Psoas muscle (tissue), 8 donors: ENCODE measurements around the gene TAF10. TPM values are rescaled to one million over a fixed set of nuclear protein-coding genes. Genes with fewer than 3 reads are reported as not detected.

Source experiments
- ATAC-seq, 4 donors: fragments of 200-7000 bp; cut with Tn5 transposase; one replicate each; pipeline ENCODE4 v1.9.1; 2020; ENCODE audit warnings: moderate library complexity in 3 of 4, mild to moderate bottlenecking in 2 of 4
- DNase-seq, 2 donors: peaks; one replicate each; pipeline ENCODE4 v3.0.0-alpha.2; 2020
- H3K27ac ChIP-seq: fragments of 200-600 bp; one replicate; pipeline ENCODE4 v1.8.0; 2022
- H3K27me3 ChIP-seq, 3 donors: fragments of 200-600 bp in 1 of 3; one replicate each; pipeline versions ENCODE4 v1.6.1 to v1.8.0; 2013 to 2022; ENCODE audit warnings: low read length in 2 of 3, mild to moderate bottlenecking in 2 of 3, moderate library complexity in 1 of 3; ENCODE audit not compliant: insufficient read depth in 3 of 3
- H3K36me3 ChIP-seq, 2 donors: fragments of 200-600 bp in 1 of 2; one replicate each; pipeline versions ENCODE4 v1.6.1 to v1.8.0; 2013 to 2022; ENCODE audit warnings: low read depth in 1 of 2, mild to moderate bottlenecking in 1 of 2, moderate library complexity in 1 of 2; ENCODE audit not compliant: insufficient read depth in 1 of 2
- H3K4me1 ChIP-seq: fragments of 200-600 bp; one replicate; pipeline ENCODE4 v1.8.0; 2022
- H3K4me3 ChIP-seq: fragments of 200-600 bp; one replicate; pipeline ENCODE4 v1.8.0; 2022; ENCODE audit warnings: mild to moderate bottlenecking
- H3K9me3 ChIP-seq: fragments of 200-600 bp; one replicate; pipeline ENCODE4 v1.8.0; 2022
- CTCF ChIP-seq: fragments of 200-600 bp; IDR thresholded peaks from one replicate; pipeline ENCODE4 v1.8.0; 2022; ENCODE audit warnings: antibody characterized with exemption
- WGBS, 3 donors: extraction: QIAGEN DNeasy Blood & Tissue Kit; methylation state at CpG; one replicate each; pipeline versions ENCODE4 v1.1.6 to v1.1.7; 2013; 5-methylcytosine and 5-hydroxymethylcytosine counted together
- intact Hi-C, 2 donors: fragments of 100-400 bp; cut with DNase I; formaldehyde crosslinking; loops; one replicate each; pipeline versions ENCODE4 v1.11.0 to v1.14.2; 2022
- polyA plus RNA-seq, 3 donors: library from polyadenylated mRNA; stranded (reverse); fragments of 200-250 nt; gene quantifications; one replicate each; pipeline ENCODE4 v1.2.3, GENCODE V29; 2013
- total RNA-seq, 4 donors: library from RNA; stranded (reverse); fragmentation: NEBNext Ultra II Directional in 2 of 4; extraction: Animal tissue kit (Norgen Biotek cat#: 25700) in 2 of 4; gene quantifications; one replicate each; pipeline versions ENCODE4 v1.2.1 to v1.2.4, GENCODE V29; 2021 to 2023
- donor health status: healthy with polysubstance abuse.
- donor health status: DM: no; HTN: no; CAD: no; lungs with moderate emphysema.
- donor health status: Bipolar disorder and iron deficiency.
- donor health status: healthy.
- donor health status: DM: yes; HTN: yes; CAD: no.
- donor health status: DM: no; HTN: no; CAD: no.
- donor health status: DM: no; HTN: no; CAD: no.
- donor health status: DM: yes; HTN: yes; CAD: no.

TAF10 gene
- total and polyA plus RNA-seq, 7 donors: 67.0 to 119 (median 80.3) TPM

GRCh38 chr11:6623391-6624363, 11.7 kb upstream of the TAF10 start:
- intact Hi-C loops: no loop called here

GRCh38 chr11:6622261-6623171, 10.5 kb upstream of the TAF10 start:
- 85 to 87% (median 86%) methylated on average over 24 of the region's 24 CpGs for WGBS, 3 donors
- no peak for TF ChIP-seq CTCF
- Histone ChIP-seq H3K9me3 (no peaks in the 10 kb centered on the region), H3K27me3 (no peaks in the 10 kb centered on the region), H3K4me1 (peaks cover 20% of the 10 kb centered on the region), H3K27ac (no peak overlapping the region), H3K36me3 (peaks cover 0 to 16% of the 10 kb centered on the region in 2 donors), H3K4me3 (no peak overlapping the region)
- DNase-seq (no peak), ATAC-seq (no peak)
- intact Hi-C loops: no loop called here

More at GRCh38 chr11:6623391-6624363, 11.7 kb upstream of the TAF10 start:
- no peak for DNase-seq
- peaks cover 8% of the 10 kb centered on the region for H3K4me1 ChIP-seq
- no peaks in the 10 kb centered on the region for H3K27me3 ChIP-seq
- no peak overlapping the region for H3K27ac ChIP-seq
- H3K36me3 ChIP-seq: peaks cover 0 to 16% of the 10 kb centered on the region in 2 donors
- H3K9me3 ChIP-seq: no peaks in the 10 kb centered on the region
- ATAC-seq: no peak
- no peak for TF ChIP-seq CTCF
- 79 to 85% (median 82%) methylated on average over 31 of the region's 31 CpGs for WGBS, 3 donors
- no peak overlapping the region for H3K4me3 ChIP-seq

GRCh38 chr11:6621711-6622211, 9.7 kb upstream of the TAF10 start:
- DNase-seq: no peak
- H3K27me3 ChIP-seq: no peaks in the 10 kb centered on the region
- no peak for TF ChIP-seq CTCF
- no peak overlapping the region for H3K27ac ChIP-seq
- H3K4me3 ChIP-seq: no peak overlapping the region
- no peaks in the 10 kb centered on the region for H3K9me3 ChIP-seq
- intact Hi-C loops: no loop called here
- no peak for ATAC-seq
- H3K4me1 ChIP-seq: peaks cover 21% of the 10 kb centered on the region
- H3K36me3 ChIP-seq: peaks cover 0 to 15% of the 10 kb centered on the region in 2 donors
- 81 to 87% (median 83%) methylated on average over 16 of the region's 16 CpGs for WGBS, 3 donors

DNA sequence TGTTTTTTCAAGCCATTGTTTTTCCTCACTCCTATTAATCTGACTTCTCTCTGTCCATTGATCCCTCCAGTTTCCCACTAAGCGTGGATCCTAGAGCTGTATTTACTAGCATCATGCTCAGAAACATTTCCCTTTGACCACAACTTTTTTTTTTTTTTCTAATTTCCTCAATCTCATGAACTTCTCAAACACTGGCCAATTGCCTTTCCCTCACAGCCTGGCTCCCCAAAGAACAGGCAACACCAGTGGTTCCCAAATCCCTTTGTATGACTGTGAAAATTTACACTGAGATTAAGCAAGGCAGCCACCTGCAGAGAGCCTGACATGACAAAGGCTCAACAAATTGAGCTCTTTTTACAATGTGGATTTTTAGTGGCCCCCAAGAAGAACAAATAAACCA, 8.6 kb upstream of the TAF10 start:
- Histone ChIP-seq H3K27ac (no peak overlapping the region), H3K9me3 (no peaks in the 10 kb centered on the region), H3K4me1 (peaks cover 21% of the 10 kb centered on the region), H3K36me3 (peaks cover 0 to 17% of the 10 kb centered on the region in 2 donors), H3K4me3 (no peak overlapping the region), H3K27me3 (no peaks in the 10 kb centered on the region)
- intact Hi-C loops: no loop called here
- ATAC-seq: no peak
- WGBS, 3 donors: 50 to 100% (median 95%) methylated on average over 1 of the region's 1 CpG
- DNase-seq: no peak
- TF ChIP-seq CTCF: no peak
